Ascending aorta (tissue), 2 donors: ENCODE results near the gene GLB1L3. TPM values are rescaled to one million over a fixed set of nuclear protein-coding genes. Genes with fewer than 3 reads are reported as not detected.
A peak's percentile ranks its signal among the peaks of the same experiment; 100 is the strongest.

Source experiments
- DNase-seq, 2 donors: peaks; one replicate each; pipeline ENCODE4 v3.0.0-alpha.2; 2019; ENCODE audit warnings: low spot score in 2 of 2
- H3K27ac ChIP-seq, 2 donors: fragments of 200-600 bp; sonication (generic); one replicate each; pipeline ENCODE4 v1.5.1; 2016 to 2017; ENCODE audit warnings: mild to moderate bottlenecking in 1 of 2
- H3K27me3 ChIP-seq: fragments of 200-600 bp; sonication (generic); one replicate; pipeline ENCODE4 v1.5.1; 2017
- H3K36me3 ChIP-seq, 2 donors: fragments of 200-600 bp; sonication (generic); one replicate each; pipeline ENCODE4 v1.5.1; 2016
- H3K4me1 ChIP-seq, 2 donors: fragments of 200-600 bp; sonication (generic); one replicate each; pipeline ENCODE4 v1.5.1; 2016 to 2017; ENCODE audit warnings: mild to moderate bottlenecking in 1 of 2
- H3K4me3 ChIP-seq, 2 donors: fragments of 200-600 bp; sonication (generic); one replicate each; pipeline ENCODE4 v1.5.1; 2016 to 2017; ENCODE audit warnings: mild to moderate bottlenecking in 1 of 2
- H3K9me3 ChIP-seq, 2 donors: fragments of 200-600 bp; sonication (generic); one replicate each; pipeline ENCODE4 v1.5.1; 2016
- CTCF ChIP-seq, 3 experiments: fragments of 200-600 bp in 2 of 3; fragments of 450-650 bp in 1 of 3; sonication (generic) in 2 of 3; IDR thresholded peaks; one replicate each; pipeline ENCODE4 v1.5.1; 2016 to 2019; ENCODE audit warnings: antibody characterized with exemption in 3 of 3, mild to moderate bottlenecking in 1 of 3, moderate library complexity in 1 of 3
- intact Hi-C: fragments of 100-400 bp; cut with DNase I; formaldehyde crosslinking; loops from one replicate; pipeline ENCODE4 v1.15.1; 2023
- total RNA-seq: library from RNA; depleted of rRNA; stranded (reverse); fragments of >200 nt; gene quantifications from one replicate; pipeline ENCODE4 v1.1.0, GENCODE V29; 2016

The GLB1L3 gene
- total RNA-seq, 1 donor from 2014 or later, result not detected

GRCh38 chr11:134359646-134360045, 83.5 kb downstream of the GLB1L3 start:
- Histone ChIP-seq H3K27ac (no peak overlapping the region), H3K36me3 (no peaks in the 10 kb centered on the region), H3K4me3 (no peak overlapping the region), H3K4me1 (no peaks in the 10 kb centered on the region), H3K9me3 (no peaks in the 10 kb centered on the region), H3K27me3 (no peaks in the 10 kb centered on the region)
- TF ChIP-seq CTCF (IDR thresholded peaks at IDR 0.05), result no peak
- no peak for DNase-seq
- intact Hi-C loops, result no loop called here

GRCh38 chr11:134360050-134360835, 84.1 kb downstream of the GLB1L3 start:
- peak in 1 of 2 donors; percentile 76 for DNase-seq
- no peak overlapping the region for H3K4me3 ChIP-seq
- no peak overlapping the region for H3K27ac ChIP-seq
- H3K9me3 ChIP-seq, result no peaks in the 10 kb centered on the region
- H3K4me1 ChIP-seq, result no peaks in the 10 kb centered on the region
- no peaks in the 10 kb centered on the region for H3K36me3 ChIP-seq
- no peaks in the 10 kb centered on the region for H3K27me3 ChIP-seq
- intact Hi-C loops, result no loop called here
- TF ChIP-seq CTCF (IDR thresholded peaks at IDR 0.05), result peak; percentile 10 to 72 (median 35)

GRCh38 chr11:134361661-134362060, 85.5 kb downstream of the GLB1L3 start:
- Histone ChIP-seq H3K27me3 (no peaks in the 10 kb centered on the region), H3K9me3 (no peaks in the 10 kb centered on the region), H3K36me3 (no peaks in the 10 kb centered on the region), H3K27ac (no peak overlapping the region), H3K4me3 (no peak overlapping the region), H3K4me1 (no peaks in the 10 kb centered on the region)
- DNase-seq, result no peak
- intact Hi-C loops, result no loop called here
- no peak for TF ChIP-seq CTCF (IDR thresholded peaks at IDR 0.05)

GRCh38 chr11:134362192-134362901, 86.2 kb downstream of the GLB1L3 start:
- intact Hi-C loops, result no loop called here
- Histone ChIP-seq H3K4me1 (no peaks in the 10 kb centered on the region), H3K27me3 (no peaks in the 10 kb centered on the region), H3K9me3 (no peaks in the 10 kb centered on the region), H3K4me3 (no peak overlapping the region), H3K27ac (no peak overlapping the region), H3K36me3 (no peaks in the 10 kb centered on the region)
- no peak for TF ChIP-seq CTCF (IDR thresholded peaks at IDR 0.05)
- DNase-seq, result no peak

- no peaks in the 10 kb centered on the region for H3K27me3 ChIP-seq
- no peaks in the 10 kb centered on the region for H3K36me3 ChIP-seq
- no peak for DNase-seq
- no peak overlapping the region for H3K27ac ChIP-seq
- H3K4me1 ChIP-seq, result no peaks in the 10 kb centered on the region
- no peak overlapping the region for H3K4me3 ChIP-seq
- intact Hi-C loops, result no loop called here
- H3K9me3 ChIP-seq, result no peaks in the 10 kb centered on the region
- no peak for TF ChIP-seq CTCF (IDR thresholded peaks at IDR 0.05)
Observed at GRCh38 chr11:134363161-134363560, 87.0 kb downstream of the GLB1L3 start.
